BLaER1 (cell line): ENCODE results near the gene SLCO3A1.

Experiments used
- H3K27ac ChIP-seq: shearing (Covaris generic); formaldehyde crosslinking; 2 replicates; pipeline ENCODE4 v1.8.1; 2022
- H3K27me3 ChIP-seq: shearing (Covaris generic); formaldehyde crosslinking; 2 replicates; pipeline ENCODE4 v1.8.1; 2022
- H3K36me3 ChIP-seq: shearing (Covaris generic); formaldehyde crosslinking; 2 replicates; pipeline ENCODE4 v1.8.1; 2022
- H3K4me1 ChIP-seq: shearing (Covaris generic); formaldehyde crosslinking; 2 replicates; pipeline ENCODE4 v1.8.1; 2022
- H3K4me2 ChIP-seq: shearing (Covaris generic); formaldehyde crosslinking; 2 replicates; pipeline ENCODE4 v1.8.1; 2022
- H3K4me3 ChIP-seq: shearing (Covaris generic); formaldehyde crosslinking; 2 replicates; pipeline ENCODE4 v1.8.1; 2022
- H3K9ac ChIP-seq: shearing (Covaris generic); formaldehyde crosslinking; 2 replicates; pipeline ENCODE4 v1.8.1; 2022
- H3K9me3 ChIP-seq: shearing (Covaris generic); formaldehyde crosslinking; 2 replicates; pipeline ENCODE4 v1.8.1; 2022
- H4K20me1 ChIP-seq: shearing (Covaris generic); formaldehyde crosslinking; 2 replicates; pipeline ENCODE4 v1.8.1; 2022
- Cebpa-rat ChIP-seq: shearing (Covaris generic); IDR thresholded peaks from 2 replicates; pipeline ENCODE4 v1.8.1; 2022

The SLCO3A1 gene

GRCh38 chr15:91887921-91888373 lies 34.4 kb downstream of the SLCO3A1 start:
- Histone ChIP-seq H3K4me1 (peaks cover 11% of the 10 kb centered on the region), H3K4me3 (no peak overlapping the region), H3K27me3 (no peaks in the 10 kb centered on the region), H3K9ac (no peak overlapping the region), H3K27ac (no peak overlapping the region), H3K36me3 (no peaks in the 10 kb centered on the region), H3K4me2 (no peak overlapping the region), H4K20me1 (no peaks in the 10 kb centered on the region), H3K9me3 (no peaks in the 10 kb centered on the region)
- no peak for TF ChIP-seq Cebpa-rat

GRCh38 chr15:91889111-91889815 lies 35.8 kb downstream of the SLCO3A1 start:
- Histone ChIP-seq H3K36me3 (no peaks in the 10 kb centered on the region), H3K27ac (no peak overlapping the region), H3K9me3 (no peaks in the 10 kb centered on the region), H3K4me3 (no peak overlapping the region), H3K27me3 (no peaks in the 10 kb centered on the region), H3K9ac (no peak overlapping the region), H4K20me1 (no peaks in the 10 kb centered on the region), H3K4me2 (no peak overlapping the region), H3K4me1 (peaks cover 11% of the 10 kb centered on the region)
- TF ChIP-seq Cebpa-rat: no peak

GRCh38 chr15:91890614-91891013 lies 37.1 kb downstream of the SLCO3A1 start:
- Histone ChIP-seq H3K27ac (no peak overlapping the region), H3K9ac (no peak overlapping the region), H3K27me3 (no peaks in the 10 kb centered on the region), H3K4me1 (peaks cover 11% of the 10 kb centered on the region), H4K20me1 (no peaks in the 10 kb centered on the region), H3K4me2 (no peak overlapping the region), H3K9me3 (no peaks in the 10 kb centered on the region), H3K4me3 (no peak overlapping the region), H3K36me3 (no peaks in the 10 kb centered on the region)
- TF ChIP-seq Cebpa-rat: no peak

GRCh38 chr15:91891101-91891500 lies 37.6 kb downstream of the SLCO3A1 start:
- Histone ChIP-seq H4K20me1 (no peaks in the 10 kb centered on the region), H3K36me3 (no peaks in the 10 kb centered on the region), H3K4me2 (no peak overlapping the region), H3K9ac (no peak overlapping the region), H3K4me1 (peaks cover 11% of the 10 kb centered on the region), H3K27me3 (no peaks in the 10 kb centered on the region), H3K27ac (no peak overlapping the region), H3K4me3 (no peak overlapping the region), H3K9me3 (no peaks in the 10 kb centered on the region)
- TF ChIP-seq Cebpa-rat: no peak

- no peak overlapping the region for H3K9ac ChIP-seq
- no peaks in the 10 kb centered on the region for H4K20me1 ChIP-seq
- H3K4me2 ChIP-seq: no peak overlapping the region
- no peaks in the 10 kb centered on the region for H3K27me3 ChIP-seq
- no peak overlapping the region for H3K4me3 ChIP-seq
- no peak for TF ChIP-seq Cebpa-rat
- no peak overlapping the region for H3K27ac ChIP-seq
- no peaks in the 10 kb centered on the region for H3K36me3 ChIP-seq
- 0 out of 2 replicates have a peak, but pooled peaks cover 6% of the 10 kb centered on the region for H3K9me3 ChIP-seq
- peaks cover 4% of the 10 kb centered on the region for H3K4me1 ChIP-seq
Observed at GRCh38 chr15:91891788-91892345, 38.4 kb downstream of the SLCO3A1 start.

GRCh38 chr15:91892436-91892835 lies 38.9 kb downstream of the SLCO3A1 start:
- no peaks in the 10 kb centered on the region for H3K27me3 ChIP-seq
- TF ChIP-seq Cebpa-rat: no peak
- 0 out of 2 replicates have a peak, but pooled peaks cover 6% of the 10 kb centered on the region for H3K9me3 ChIP-seq
- no peaks in the 10 kb centered on the region for H4K20me1 ChIP-seq
- H3K9ac ChIP-seq: no peak overlapping the region
- no peak overlapping the region for H3K4me3 ChIP-seq
- no peaks in the 10 kb centered on the region; the same call in 1 of the 2 replicates for H3K4me1 ChIP-seq
- H3K27ac ChIP-seq: no peak overlapping the region
- no peaks in the 10 kb centered on the region for H3K36me3 ChIP-seq
- no peak overlapping the region for H3K4me2 ChIP-seq

GRCh38 chr15:91894606-91895005 lies 41.1 kb downstream of the SLCO3A1 start:
- no peak for TF ChIP-seq Cebpa-rat
- Histone ChIP-seq H3K4me2 (no peak overlapping the region), H3K27ac (no peak overlapping the region)

GRCh38 chr15:91895051-91895450 lies 41.5 kb downstream of the SLCO3A1 start:
- no peak for TF ChIP-seq Cebpa-rat
- 0 out of 2 replicates have a peak, but pooled peaks cover 6% of the 10 kb centered on the region for H3K9me3 ChIP-seq
- H3K27ac ChIP-seq: no peak overlapping the region
- H3K4me1 ChIP-seq: no peaks in the 10 kb centered on the region
- H3K9ac ChIP-seq: no peak overlapping the region
- H3K4me2 ChIP-seq: no peak overlapping the region
- H3K27me3 ChIP-seq: no peaks in the 10 kb centered on the region
- H3K36me3 ChIP-seq: no peaks in the 10 kb centered on the region
- H4K20me1 ChIP-seq: no peaks in the 10 kb centered on the region
- no peak overlapping the region for H3K4me3 ChIP-seq

More at GRCh38 chr15:91894606-91895005, 41.1 kb downstream of the SLCO3A1 start:
- Histone ChIP-seq H3K4me1 (no peaks in the 10 kb centered on the region), H3K9ac (no peak overlapping the region), H3K27me3 (no peaks in the 10 kb centered on the region), H3K9me3 (0 out of 2 replicates have a peak, but pooled peaks cover 6% of the 10 kb centered on the region), H4K20me1 (no peaks in the 10 kb centered on the region), H3K4me3 (no peak overlapping the region), H3K36me3 (no peaks in the 10 kb centered on the region)

GRCh38 chr15:91896341-91897055 lies 43.0 kb downstream of the SLCO3A1 start:
- H4K20me1 ChIP-seq: no peaks in the 10 kb centered on the region
- H3K9me3 ChIP-seq: peaks cover 10% of the 10 kb centered on the region
- H3K27ac ChIP-seq: no peak overlapping the region
- no peak for TF ChIP-seq Cebpa-rat
- no peaks in the 10 kb centered on the region for H3K4me1 ChIP-seq
- H3K27me3 ChIP-seq: no peaks in the 10 kb centered on the region
- no peak overlapping the region for H3K9ac ChIP-seq
- H3K36me3 ChIP-seq: no peaks in the 10 kb centered on the region
- no peak overlapping the region for H3K4me3 ChIP-seq
- H3K4me2 ChIP-seq: no peak overlapping the region
